GM06990 (cell line): ENCODE results near the gene ADCY1.

Source experiments
- DNase-seq: peaks from one replicate; pipeline ENCODE4 v3.0.0-alpha.2; 2011; ENCODE audit not compliant: insufficient read length; ENCODE audit errors: extremely low read depth
- H3K27me3 ChIP-seq: replicated peaks from 2 replicates; pipeline ENCODE4 v1.6.0; 2011; ENCODE audit warnings: low read length; ENCODE audit not compliant: control insufficient read depth, insufficient read depth
- H3K36me3 ChIP-seq: 2 replicates; pipeline ENCODE4 v1.5.1; 2011; ENCODE audit warnings: low read length; ENCODE audit not compliant: control insufficient read depth, insufficient read depth
- H3K4me3 ChIP-seq: replicated peaks from 2 replicates; pipeline ENCODE4 v1.5.1; 2011; ENCODE audit warnings: low read depth, mild to moderate bottlenecking, control low read depth, low read length
- TF ChIP-seq, protein P1 (sequence below): IDR thresholded peaks from 2 replicates; pipeline ENCODE4 v1.5.1; 2011; ENCODE audit warnings: low read length, control low read depth, mild to moderate bottlenecking, inconsistent platforms; ENCODE audit not compliant: insufficient read depth, poor library complexity, severe bottlenecking

Gene ADCY1

GRCh38 chr7:45670717-45671116, 96.5 kb downstream of the ADCY1 start:
- H3K36me3 ChIP-seq = peaks cover 1% of the 10 kb centered on the region; the same call in 1 of the 2 replicates
- no peaks in the 10 kb centered on the region for H3K27me3 ChIP-seq
- TF ChIP-seq, protein P1, sequence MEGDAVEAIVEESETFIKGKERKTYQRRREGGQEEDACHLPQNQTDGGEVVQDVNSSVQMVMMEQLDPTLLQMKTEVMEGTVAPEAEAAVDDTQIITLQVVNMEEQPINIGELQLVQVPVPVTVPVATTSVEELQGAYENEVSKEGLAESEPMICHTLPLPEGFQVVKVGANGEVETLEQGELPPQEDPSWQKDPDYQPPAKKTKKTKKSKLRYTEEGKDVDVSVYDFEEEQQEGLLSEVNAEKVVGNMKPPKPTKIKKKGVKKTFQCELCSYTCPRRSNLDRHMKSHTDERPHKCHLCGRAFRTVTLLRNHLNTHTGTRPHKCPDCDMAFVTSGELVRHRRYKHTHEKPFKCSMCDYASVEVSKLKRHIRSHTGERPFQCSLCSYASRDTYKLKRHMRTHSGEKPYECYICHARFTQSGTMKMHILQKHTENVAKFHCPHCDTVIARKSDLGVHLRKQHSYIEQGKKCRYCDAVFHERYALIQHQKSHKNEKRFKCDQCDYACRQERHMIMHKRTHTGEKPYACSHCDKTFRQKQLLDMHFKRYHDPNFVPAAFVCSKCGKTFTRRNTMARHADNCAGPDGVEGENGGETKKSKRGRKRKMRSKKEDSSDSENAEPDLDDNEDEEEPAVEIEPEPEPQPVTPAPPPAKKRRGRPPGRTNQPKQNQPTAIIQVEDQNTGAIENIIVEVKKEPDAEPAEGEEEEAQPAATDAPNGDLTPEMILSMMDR = no peak
- H3K4me3 ChIP-seq = no peak overlapping the region
- DNase-seq = no peak

DNA sequence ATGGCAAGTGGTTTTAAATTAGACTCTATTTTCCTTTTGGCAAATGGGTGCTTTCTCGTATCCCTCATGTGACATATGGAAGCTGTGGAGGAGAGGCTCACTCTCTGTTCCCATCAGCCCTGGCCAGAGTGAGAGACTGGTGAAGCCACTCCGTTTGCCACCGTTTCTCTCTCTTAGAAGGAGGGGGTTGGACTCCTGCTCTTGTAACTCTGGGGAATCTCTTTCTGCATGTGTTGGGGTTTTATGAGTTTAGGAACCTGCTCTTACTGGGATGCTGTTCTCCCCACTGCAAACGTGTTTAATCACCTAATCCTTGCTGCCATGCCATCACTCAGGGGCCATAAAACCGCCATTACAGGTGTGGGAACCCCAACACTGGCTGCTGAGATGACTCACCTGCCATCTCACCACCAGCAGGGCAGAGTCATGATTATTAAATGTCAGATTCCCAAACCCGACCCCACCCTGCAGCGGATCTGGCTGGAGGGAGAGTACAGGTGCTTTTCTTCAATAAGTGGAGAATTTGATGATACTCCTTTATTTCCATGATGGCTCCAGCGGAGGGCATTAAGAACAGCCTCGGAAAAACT, 103.2 kb downstream of the ADCY1 start:
- Histone ChIP-seq H3K4me3 (no peak overlapping the region), H3K36me3 (peaks cover 6% of the 10 kb centered on the region; the same call in 1 of the 2 replicates), H3K27me3 (no peaks in the 10 kb centered on the region)
- no peak for DNase-seq
- TF ChIP-seq, protein P1 = no peak

DNA sequence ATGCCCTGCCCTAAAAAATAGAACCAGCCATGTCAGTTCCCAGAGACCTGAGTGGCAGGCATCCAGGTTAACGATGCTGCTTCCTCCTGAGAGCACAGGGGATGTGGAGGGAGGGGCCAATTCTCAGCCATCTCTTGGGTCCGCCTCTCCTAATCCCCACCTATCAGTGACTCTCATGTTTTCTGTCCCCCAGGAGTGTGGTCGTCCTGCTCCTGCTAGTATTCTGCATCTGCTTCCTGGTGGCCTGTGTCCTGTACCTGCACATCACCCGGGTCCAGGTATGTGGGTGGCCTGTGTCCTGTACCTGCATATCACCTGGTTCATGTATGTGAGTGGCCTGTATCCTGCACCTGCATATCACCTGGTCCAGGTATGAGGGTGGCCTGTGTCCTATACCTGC, 105.3 kb downstream of the ADCY1 start:
- TF ChIP-seq, protein P1 = no peak
- H3K36me3 ChIP-seq = peaks cover 6% of the 10 kb centered on the region
- no peak for DNase-seq
- H3K4me3 ChIP-seq = no peak overlapping the region
- no peaks in the 10 kb centered on the region for H3K27me3 ChIP-seq

- TF ChIP-seq, protein P1 = no peak
- no peaks in the 10 kb centered on the region for H3K27me3 ChIP-seq
- no peak for DNase-seq
- peaks cover 10% of the 10 kb centered on the region for H3K36me3 ChIP-seq
- no peak overlapping the region for H3K4me3 ChIP-seq
These were observed 106.6 kb downstream of the ADCY1 start for GRCh38 chr7:45680776-45681175.

GRCh38 chr7:45681596-45682357, 107.6 kb downstream of the ADCY1 start:
- Histone ChIP-seq H3K36me3 (peaks cover 13% of the 10 kb centered on the region), H3K27me3 (no peaks in the 10 kb centered on the region), H3K4me3 (no peak overlapping the region)
- TF ChIP-seq, protein P1 = no peak
- no peak for DNase-seq
